Ovary (tissue), 3 donors: Measurements from ENCODE around the gene MKRN2OS.

Source experiments
- CTCF ChIP-seq, 3 donors: fragments of 450-650 bp in 2 of 3; fragments of 200-600 bp in 1 of 3; IDR thresholded peaks; one replicate each; pipeline versions ENCODE4 v1.5.1 to v1.8.0; 2016 to 2022; ENCODE audit warnings: antibody characterized with exemption in 3 of 3, mild to moderate bottlenecking in 1 of 3
- POLR2A ChIP-seq: fragments of 450-650 bp; IDR thresholded peaks from one replicate; pipeline ENCODE4 v1.6.1; 2017; ENCODE audit warnings: antibody characterized with exemption, mild to moderate bottlenecking, moderate library complexity
- donor health status: DM: no; HTN: no; CAD: no.

GRCh38 chr3:12593473-12593872, 48.2 kb upstream of the MKRN2OS start:
- TF ChIP-seq POLR2A, result no peak
- TF ChIP-seq CTCF (IDR thresholded peaks at IDR 0.05), result no peak
